Stimulated activated CD8-positive, alpha-beta memory T cell treated with anti-CD3 and anti-CD28 coated beads, Interleukin-12 subunit alpha, Interleukin-12 subunit beta, amount 100 ng/mL, for 24 hours (primary cell): ENCODE measurements around the gene PKP3.
A peak's percentile ranks its signal among the peaks of the same experiment; 100 is the strongest.
"Not testable (repeated sequence)": the region's sequence is repeated elsewhere in the genome, so short reads cannot be mapped to it uniquely, and the experiment has no call there.

Experiments
- DNase-seq: peaks from one replicate; pipeline ENCODE4 v3.0.0-alpha.2; 2020; ENCODE audit errors: extremely low read depth

Gene PKP3

DNA sequence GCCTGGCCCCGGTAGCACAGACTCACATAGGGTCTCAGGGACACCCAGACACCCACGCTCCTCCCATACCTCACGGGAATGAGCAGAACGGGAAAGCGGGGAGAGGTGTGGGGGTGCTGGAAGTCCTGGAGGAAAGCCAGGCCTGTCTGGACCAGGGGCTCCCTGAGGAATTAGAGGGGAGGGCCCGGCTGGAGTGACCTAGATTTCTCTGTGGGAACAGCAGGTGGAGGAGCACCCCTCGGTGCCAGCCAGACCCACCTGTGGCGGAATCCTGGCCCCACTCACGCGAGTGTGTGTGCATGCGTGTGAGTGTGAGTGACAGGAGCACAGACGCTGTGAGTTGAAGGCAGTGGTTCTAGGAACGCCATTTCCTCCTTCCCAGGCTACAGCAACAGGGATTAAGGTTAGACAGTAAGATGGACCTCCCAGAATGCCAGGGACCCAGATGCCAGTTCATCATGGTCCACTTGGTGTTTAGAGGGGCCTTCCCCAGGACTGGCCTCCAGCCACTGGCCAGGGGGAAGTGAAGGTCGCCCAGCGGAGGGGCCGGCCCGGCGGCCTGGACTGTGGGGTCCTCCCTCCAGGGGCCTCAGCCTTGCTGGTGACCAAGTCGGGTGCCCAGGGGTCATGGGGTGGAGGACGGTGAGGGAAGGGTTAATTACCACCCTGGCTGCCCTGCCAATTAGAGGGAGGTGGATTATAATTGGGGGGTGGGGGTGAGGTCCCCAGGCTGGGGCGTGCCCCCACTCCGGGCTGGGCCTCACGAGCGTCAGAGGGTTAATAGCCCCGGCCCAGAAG, 1.0 kb downstream of the PKP3 start:
- DNase-seq: no peak

DNA sequence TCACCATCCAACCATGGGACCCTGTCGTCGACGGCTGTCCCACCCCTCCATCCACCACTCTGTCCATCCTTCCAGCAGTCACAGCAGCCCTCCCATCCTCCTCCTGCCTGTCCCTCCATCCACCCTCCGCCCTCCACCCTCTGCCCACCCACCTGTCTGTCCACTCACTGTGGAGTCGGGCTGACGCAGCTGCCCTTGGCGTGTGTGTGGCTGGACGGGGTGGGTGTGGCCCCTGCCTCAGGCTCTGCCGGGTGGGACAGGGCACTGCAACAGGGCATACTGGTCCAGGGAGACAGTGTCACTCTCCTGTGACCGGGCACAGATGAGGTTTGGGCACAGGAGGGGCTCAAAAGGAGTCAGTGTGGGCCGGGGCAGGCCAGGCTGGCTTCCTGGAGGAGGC, 1.9 kb downstream of the PKP3 start:
- no peak for DNase-seq

DNA sequence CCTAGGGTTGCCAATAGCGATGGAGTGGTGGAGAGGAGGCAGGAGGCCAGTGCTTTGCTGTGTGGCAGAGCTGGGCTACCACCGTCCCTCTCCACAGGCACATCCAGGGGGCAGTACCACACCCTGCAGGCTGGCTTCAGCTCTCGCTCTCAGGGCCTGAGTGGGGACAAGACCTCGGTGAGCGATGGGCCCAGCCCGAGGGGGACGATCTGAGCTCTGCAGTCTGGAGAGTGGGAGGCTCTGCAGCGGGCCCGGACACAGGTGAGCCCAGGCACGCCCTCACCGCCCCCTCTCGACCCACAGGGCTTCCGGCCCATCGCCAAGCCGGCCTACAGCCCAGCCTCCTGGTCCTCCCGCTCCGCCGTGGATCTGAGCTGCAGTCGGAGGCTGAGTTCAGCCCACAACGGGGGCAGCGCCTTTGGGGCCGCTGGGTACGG, 2.5 kb downstream of the PKP3 start:
- no peak for DNase-seq

DNA sequence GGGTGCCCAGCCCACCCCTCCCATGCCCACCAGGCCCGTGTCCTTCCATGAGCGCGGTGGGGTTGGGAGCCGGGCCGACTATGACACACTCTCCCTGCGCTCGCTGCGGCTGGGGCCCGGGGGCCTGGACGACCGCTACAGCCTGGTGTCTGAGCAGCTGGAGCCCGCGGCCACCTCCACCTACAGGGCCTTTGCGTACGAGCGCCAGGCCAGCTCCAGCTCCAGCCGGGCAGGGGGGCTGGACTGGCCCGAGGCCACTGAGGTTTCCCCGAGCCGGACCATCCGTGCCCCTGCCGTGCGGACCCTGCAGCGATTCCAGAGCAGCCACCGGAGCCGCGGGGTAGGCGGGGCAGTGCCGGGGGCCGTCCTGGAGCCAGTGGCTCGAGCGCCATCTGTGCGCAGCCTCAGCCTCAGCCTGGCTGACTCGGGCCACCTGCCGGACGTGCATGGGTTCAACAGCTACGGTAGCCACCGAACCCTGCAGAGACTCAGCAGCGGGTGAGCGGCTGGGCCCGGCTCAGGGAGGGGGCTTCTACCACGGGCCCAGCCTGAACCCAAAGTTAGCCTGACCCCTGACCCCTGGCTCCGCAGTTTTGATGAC, 3.0 kb downstream of the PKP3 start:
- DNase-seq: no peak

DNA sequence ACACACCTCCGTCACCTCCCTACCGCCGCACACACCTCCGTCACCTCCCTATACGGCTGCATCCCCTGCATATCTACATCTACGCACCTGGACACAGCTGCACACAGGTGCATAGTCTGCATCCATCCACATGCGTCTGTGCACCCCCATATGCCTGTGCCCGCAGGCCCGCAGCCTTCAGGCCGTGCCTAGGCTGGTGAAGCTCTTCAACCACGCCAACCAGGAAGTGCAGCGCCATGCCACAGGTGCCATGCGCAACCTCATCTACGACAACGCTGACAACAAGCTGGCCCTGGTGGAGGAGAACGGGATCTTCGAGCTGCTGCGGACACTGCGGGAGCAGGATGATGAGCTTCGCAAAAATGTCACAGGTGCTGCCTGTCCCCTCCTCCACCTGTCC, 4.8 kb downstream of the PKP3 start:
- DNase-seq: no peak

DNA sequence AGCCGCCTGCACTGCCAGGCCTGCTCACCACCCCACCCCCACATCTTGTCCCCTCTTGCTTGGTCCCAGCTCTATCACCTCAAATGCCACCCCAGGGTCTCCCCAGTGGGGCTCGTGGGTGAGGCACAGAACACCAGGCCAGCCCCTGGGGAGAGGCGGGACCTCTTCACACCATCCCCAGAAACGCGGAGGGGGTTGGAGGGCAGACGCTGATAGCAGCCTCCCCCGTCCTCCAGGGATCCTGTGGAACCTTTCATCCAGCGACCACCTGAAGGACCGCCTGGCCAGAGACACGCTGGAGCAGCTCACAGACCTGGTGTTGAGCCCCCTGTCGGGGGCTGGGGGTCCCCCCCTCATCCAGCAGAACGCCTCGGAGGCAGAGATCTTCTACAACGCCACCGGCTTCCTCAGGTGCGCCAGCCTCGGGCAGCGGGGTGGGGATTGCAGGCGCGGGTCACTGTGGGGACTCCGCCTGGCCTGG, 5.8 kb downstream of the PKP3 start:
- DNase-seq: no peak

DNA sequence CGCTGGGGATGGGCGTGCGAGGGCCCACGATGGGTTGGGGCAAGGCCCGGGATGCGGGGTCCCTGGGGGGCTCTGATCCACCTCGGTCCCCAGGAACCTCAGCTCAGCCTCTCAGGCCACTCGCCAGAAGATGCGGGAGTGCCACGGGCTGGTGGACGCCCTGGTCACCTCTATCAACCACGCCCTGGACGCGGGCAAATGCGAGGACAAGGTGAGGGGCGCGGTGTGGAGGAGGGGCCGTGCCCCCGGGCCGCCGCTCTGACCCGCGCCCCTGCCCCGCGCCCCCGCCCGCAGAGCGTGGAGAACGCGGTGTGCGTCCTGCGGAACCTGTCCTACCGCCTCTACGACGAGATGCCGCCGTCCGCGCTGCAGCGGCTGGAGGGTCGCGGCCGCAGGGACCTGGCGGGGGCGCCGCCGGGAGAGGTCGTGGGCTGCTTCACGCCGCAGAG, 6.3 kb downstream of the PKP3 start:
- DNase-seq: no peak

DNA sequence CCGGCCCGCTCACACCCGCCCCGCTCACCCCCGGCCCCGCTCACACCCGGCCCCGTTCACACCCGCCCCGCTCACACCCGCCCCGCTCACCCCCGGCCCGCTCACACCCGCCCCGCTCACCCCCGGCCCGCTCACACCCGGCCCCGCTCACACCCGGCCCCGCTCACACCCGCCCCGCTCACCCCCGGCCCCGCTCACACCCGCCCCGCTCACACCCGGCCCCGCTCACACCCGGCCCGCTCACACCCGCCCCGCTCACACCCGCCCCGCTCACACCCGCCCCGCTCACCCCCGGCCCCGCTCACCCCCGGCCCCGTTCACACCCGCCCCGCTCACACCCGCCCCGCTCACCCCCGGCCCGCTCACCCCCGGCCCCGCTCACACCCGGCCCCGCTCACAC, 7.2 kb downstream of the PKP3 start:
- not testable (repeated sequence) for DNase-seq

DNA sequence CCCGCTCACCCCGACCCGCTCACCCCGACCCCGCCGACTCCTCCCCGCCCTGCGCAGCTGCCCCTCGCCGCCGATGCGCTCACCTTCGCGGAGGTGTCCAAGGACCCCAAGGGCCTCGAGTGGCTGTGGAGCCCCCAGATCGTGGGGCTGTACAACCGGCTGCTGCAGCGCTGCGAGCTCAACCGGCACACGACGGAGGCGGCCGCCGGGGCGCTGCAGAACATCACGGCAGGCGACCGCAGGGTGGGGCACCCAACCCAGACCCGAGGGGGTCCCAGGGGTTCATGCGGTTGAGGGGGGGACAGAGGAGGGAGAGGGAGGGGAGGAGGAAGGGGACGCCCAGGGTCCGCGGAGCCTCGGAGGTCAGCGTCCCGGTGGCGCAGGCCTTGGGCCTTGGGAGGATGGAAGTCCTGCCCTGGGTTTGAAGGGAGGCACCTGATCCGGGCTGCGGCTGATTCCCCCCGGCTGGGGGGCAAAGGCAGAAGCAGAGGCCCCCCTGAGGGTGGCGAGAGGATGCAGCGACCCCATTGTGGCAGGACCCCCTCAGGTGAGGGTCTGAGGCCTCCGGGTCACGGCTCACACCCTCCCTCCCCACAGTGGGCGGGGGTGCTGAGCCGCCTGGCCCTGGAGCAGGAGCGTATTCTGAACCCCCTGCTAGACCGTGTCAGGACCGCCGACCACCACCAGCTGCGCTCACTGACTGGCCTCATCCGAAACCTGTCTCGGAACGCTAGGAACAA, 9.2 kb downstream of the PKP3 start:
- no peak for DNase-seq

DNA sequence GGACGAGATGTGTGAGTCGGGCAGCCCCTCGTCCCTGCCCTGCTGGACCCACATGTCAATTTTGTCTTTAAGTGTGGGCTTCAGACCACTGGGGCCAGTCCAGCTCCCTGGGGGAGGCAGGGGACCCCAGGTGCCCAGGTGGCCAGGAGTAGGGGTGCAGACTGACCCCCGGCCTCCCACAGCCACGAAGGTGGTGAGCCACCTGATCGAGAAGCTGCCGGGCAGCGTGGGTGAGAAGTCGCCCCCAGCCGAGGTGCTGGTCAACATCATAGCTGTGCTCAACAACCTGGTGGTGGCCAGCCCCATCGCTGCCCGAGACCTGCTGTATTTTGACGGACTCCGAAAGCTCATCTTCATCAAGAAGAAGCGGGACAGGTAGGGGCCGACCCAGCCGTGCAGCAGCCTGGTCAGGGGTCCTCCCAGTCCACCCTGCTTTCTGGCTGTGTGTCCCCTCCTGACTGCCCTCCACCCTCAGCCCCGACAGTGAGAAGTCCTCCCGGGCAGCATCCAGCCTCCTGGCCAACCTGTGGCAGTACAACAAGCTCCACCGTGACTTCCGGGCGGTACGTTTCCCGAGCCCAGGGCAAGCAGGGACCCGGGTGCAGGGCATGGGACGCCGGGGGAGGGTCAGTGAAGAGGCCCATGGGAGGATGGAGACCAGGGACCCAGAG, 9.9 kb downstream of the PKP3 start:
- DNase-seq: no peak

DNA sequence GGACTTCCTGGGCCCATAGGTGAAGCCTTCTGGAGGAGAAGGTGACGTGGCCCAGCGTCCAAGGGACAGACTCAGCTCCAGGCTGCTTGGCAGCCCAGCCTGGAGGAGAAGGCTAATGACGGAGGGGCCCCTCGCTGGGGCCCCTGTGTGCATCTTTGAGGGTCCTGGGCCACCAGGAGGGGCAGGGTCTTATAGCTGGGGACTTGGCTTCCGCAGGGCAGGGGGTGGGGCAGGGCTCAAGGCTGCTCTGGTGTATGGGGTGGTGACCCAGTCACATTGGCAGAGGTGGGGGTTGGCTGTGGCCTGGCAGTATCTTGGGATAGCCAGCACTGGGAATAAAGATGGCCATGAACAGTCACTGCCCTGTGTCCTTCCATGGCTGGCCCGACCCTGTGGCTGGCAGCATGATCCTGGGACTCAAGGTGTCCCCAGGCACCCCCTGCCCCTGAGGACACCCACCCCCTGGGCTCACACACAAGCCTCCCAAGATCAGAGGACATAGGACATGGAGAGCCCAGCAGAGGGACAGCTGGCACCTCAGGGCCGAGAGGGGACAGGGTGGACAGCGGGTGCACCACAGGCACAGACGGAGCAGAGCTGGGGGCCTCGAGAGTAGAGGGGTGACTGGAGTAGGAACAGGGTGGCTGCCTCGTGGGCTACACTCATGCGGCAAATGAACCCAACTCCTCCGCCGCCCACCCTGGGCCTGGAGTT, 10.7 kb downstream of the PKP3 start:
- no peak for DNase-seq

DNA sequence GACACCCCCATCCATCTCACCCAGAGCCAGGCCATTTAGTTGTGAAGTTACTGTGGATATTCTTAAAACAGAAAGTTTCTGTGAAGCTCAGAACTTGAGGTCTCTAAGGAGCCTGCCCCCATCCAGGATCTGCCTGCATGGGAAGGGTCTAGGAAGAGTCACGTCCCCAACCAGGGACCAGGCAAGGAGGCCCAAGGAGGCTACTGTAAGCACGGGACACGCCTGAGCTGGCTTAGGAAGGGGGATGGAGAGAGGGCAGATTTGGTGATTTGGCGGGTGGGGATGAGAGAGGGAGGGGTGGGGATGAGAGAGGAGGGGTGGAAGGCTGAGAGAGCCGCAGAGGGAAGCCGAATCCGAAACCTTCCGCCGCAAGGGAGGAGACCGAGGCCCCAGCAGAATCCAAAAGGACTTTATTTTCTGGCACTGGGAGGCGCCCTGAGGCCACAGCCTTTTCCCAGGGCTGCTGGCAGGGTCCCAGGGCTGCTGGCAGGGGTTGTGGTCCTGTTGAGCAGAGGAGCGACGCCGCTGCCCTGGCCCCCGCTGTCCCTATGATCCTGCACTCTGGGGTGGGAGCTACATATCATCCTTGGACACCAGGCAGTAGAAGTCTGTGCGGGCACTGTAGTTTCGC, 11.4 kb downstream of the PKP3 start:
- DNase-seq: no peak

DNA sequence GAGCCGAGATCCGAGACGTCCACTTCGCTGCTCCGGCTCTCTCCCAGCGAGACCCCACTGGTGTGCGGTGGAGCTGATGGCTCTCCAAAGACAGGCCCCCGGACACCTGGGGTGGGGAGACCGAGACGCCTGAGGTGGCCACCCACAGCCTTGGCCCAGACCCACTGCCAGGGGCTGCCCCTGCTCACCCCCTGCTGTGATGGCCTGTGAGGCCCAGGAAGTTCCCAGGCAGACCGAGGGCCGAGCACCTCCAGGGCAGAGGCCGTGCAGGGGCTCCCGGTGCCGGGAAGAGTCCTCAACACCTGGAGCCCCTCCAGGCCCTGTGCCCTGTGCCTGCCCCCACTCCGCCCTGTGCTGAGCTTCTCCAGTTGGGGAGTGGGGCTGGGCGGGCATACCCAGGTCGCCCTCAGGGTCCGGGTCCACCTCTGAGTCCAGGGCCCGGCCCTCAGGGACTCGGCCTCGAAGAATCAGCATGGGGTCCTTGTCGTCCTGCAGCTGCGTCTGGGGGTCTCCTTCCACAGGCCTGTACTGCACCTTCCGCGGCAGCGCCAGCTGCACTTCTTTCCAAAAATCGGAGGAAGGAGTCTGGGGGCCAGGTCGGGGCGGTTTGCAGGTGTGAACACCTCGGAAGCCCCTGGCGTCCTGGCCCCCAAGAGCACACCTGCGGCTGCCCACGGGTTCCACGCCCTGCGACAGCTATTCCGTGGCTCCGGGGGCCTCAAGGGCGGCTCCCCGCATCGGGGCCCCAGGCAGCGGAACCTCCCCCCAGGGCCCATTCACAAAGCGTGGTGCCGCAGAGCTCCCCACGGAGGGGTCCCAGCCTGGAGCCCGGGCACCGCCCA, 12.2 kb downstream of the PKP3 start:
- no peak for DNase-seq

DNA sequence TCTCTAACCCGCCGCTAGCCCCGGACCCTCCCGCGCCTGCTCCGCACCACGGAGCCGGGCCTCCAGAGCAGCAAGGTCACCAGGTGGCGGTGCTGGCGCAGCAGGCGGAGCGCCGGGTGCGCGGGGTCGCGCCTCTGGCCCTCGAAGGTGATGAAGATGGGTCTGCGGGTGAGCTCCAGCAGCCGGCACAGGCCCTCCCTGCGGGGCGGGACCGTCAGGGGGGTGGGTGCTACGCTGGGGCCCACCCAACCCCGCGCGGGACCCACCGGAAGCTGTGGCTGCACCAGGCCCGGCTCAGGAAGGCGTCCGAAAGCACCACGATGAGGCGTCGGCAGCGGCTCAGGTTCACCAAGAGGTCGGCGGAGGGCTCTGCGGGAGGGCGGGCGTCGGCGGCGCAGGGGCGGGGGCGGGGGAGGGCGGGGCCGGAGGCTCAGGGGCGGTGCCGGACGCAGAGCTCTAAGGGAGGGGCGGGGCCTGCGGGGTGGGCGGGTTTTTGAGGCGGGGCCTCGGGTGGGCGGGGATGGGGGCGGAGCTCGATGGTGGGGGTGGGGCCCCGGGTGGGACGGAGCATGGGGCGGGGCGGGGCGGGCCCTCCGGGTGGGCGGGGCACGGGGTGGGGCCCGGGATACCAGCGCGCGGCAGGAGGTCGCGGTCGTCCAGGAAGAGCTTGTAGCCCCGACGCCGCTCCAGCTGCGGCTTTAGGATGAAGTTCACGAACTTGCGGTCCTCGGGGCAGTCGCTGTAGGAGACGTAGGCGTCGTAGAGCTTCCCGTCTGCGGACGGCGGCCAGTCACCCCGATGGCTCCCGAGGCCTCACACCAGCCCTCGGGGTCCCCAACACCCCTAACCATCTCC, 13.0 kb downstream of the PKP3 start:
- peak; percentile 83 for DNase-seq

DNA sequence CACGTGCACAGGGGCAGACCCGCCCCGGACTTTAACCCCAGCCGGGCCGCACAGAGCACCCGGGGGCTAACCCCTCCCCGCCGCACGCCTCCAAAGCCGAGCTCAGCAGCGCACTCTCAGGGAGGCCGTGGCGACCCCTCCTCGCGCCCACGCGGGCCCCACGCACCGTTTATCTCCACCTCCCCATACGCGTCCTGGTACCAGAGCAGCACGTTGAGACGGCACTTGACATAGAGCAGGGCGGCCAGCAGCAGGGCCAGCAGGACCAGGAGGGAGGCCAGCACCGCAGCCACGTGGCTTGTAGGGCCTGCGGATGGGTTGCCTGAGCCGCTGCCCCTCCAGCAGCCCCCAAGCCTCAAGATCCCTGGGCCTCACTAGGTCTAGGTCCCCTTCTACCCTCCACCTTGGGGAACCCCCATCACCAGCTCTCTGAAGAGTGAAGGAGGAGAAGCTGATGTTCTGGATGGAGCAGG, 13.7 kb downstream of the PKP3 start:
- no peak for DNase-seq

DNA sequence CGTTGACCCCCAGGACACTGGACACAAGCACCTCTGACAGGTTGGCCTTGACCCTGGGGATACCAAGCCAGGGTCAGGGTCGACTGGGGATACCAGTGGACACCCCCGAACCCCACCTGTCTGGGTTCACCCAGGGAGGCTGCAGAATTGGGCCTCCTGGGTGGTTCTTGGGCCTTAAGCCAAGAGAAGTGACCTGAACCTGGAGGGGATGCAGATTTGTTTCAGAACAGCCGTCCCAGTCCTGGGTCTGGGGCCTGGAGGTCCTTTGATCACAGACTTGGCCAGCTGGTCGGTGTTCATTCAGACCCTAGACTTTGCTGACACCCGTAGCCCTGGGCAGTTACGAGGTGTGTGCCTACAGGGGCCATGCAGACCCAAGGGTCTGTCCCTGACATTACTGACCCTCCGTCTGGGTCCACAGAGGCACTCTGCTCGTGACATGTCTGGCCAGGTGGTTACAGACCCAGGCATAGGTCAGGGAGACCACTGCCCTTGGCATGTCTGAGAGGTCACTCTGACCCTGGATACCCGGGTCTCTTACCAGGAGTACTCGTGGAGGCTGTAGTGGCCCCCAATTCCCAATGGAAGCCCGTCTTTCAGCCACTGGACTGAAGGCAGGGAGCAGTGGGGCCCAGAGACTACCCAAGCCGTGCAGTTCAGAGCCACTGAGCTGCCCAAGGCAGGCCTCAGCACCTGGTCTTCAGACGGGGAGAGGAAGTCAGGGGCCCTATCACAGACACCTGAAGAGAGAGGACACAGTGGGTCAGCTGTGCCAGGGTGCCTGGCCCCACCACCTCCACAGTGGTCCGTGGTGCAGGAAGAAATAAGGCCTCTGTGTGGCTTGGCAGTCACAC, 14.4 kb downstream of the PKP3 start:
- no peak for DNase-seq

DNA sequence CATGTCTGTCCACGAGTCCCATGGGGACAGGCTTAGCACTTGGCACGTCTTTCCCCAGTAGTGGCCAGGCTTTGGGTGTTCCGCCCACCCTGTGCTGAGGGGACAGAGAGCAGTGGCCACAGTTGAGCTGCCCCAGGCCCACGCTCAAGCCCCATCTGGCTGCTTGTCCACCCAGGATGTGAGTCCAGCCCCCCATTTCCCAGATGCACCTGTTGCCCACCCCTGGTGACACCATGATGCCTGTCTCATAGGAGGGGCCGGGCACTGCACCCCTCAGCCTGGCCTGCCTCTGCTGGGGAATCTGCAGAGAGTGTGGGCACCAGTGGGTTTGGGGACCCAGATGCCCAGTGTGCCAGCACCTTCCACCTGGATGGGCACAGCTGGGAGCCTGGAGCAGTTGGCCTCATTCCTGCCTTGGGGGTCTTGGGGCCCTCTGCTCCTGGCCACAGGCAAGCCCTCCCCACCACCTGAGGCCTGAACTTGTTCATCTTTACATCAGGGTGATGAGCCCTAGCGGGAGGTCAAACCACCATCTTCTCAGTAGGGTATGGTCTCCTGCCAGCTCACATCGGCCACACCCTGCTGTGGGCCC, 15.1 kb downstream of the PKP3 start:
- no peak for DNase-seq
